GM18517 (cell line): ENCODE results near the gene MRPL41.
"Not testable (repeated sequence)": the region's sequence is repeated elsewhere in the genome, so short reads cannot be mapped to it uniquely, and the experiment has no call there.

ENCODE experiments used
- ATAC-seq: cut with Tn5 transposase; IDR thresholded peaks from one replicate; pipeline ENCODE4 v1.9.1; 2021; ENCODE audit warnings: mild to moderate bottlenecking, moderate library complexity; ENCODE audit not compliant: unreplicated experiment

MRPL41 gene

GRCh38 chr9:137521405-137521985, 30.2 kb upstream of the MRPL41 start:
- ATAC-seq: no peak

- ATAC-seq: no peak
These were observed 28.8 kb upstream of the MRPL41 start for GRCh38 chr9:137522746-137523455.

GRCh38 chr9:137524161-137524980, 27.3 kb upstream of the MRPL41 start:
- no peak for ATAC-seq

- ATAC-seq: no peak
These were observed 26.7 kb upstream of the MRPL41 start for GRCh38 chr9:137524981-137525317.

GRCh38 chr9:137530331-137530730, 21.3 kb upstream of the MRPL41 start:
- ATAC-seq: no peak

GRCh38 chr9:137531099-137531765, 20.4 kb upstream of the MRPL41 start:
- ATAC-seq: no peak

GRCh38 chr9:137532891-137533468, 18.7 kb upstream of the MRPL41 start:
- ATAC-seq: not testable (repeated sequence)

- ATAC-seq: no peak
These were observed 17.2 kb upstream of the MRPL41 start for GRCh38 chr9:137534256-137535119.

GRCh38 chr9:137535120-137535428, 16.6 kb upstream of the MRPL41 start:
- ATAC-seq: no peak

- ATAC-seq: not testable (repeated sequence)
These were observed 15.0 kb upstream of the MRPL41 start for GRCh38 chr9:137536594-137537131.

GRCh38 chr9:137538058-137538457, 13.6 kb upstream of the MRPL41 start:
- no peak for ATAC-seq

GRCh38 chr9:137540536-137540935, 11.1 kb upstream of the MRPL41 start:
- ATAC-seq: no peak

GRCh38 chr9:137542486-137542885, 9.2 kb upstream of the MRPL41 start:
- ATAC-seq: no peak

- ATAC-seq: no peak
These were observed 8.3 kb upstream of the MRPL41 start for GRCh38 chr9:137543237-137543963.

- ATAC-seq: no peak
These were observed 7.4 kb upstream of the MRPL41 start for GRCh38 chr9:137544176-137544760.

GRCh38 chr9:137545123-137545522, 6.6 kb upstream of the MRPL41 start:
- no peak for ATAC-seq

- ATAC-seq: no peak
These were observed 3.8 kb upstream of the MRPL41 start for GRCh38 chr9:137547687-137548543.

- no peak for ATAC-seq
These were observed 1.5 kb upstream of the MRPL41 start, which contains the start of gene PNPLA7 for GRCh38 chr9:137550231-137550621. Gene PNPLA7 (minus strand): TSS chr9:137550402. CDS start chr9:137550197, 205 bp downstream.
